ENCODE results near the gene ACOT9.

- no peak for TF ChIP-seq POLR2A (IDR thresholded peaks at IDR 0.05)
- no peak for TF ChIP-seq CTCF (IDR thresholded peaks at IDR 0.05)
- TF ChIP-seq POLR2AphosphoS5 (IDR thresholded peaks at IDR 0.05), result no peak
- TF ChIP-seq EP300 (IDR thresholded peaks at IDR 0.05; ENCODE audit: low read depth), result no peak
Measured at GRCh38 chrX:23666282-23666681, 76.8 kb downstream of the ACOT9 start.

Data from transverse colon (tissue), 4 donors.